Measurements from ENCODE around the gene ZSCAN21. TPM values are rescaled to one million over a fixed set of nuclear protein-coding genes. Genes with fewer than 3 reads are reported as not detected.
"Not testable (repeated sequence)": the region's sequence is repeated elsewhere in the genome, so short reads cannot be mapped to it uniquely, and the experiment has no call there.

ZSCAN21 gene
- total RNA-seq, 2 donors from 2014 or later: 6.7 to 7.1 TPM

DNA sequence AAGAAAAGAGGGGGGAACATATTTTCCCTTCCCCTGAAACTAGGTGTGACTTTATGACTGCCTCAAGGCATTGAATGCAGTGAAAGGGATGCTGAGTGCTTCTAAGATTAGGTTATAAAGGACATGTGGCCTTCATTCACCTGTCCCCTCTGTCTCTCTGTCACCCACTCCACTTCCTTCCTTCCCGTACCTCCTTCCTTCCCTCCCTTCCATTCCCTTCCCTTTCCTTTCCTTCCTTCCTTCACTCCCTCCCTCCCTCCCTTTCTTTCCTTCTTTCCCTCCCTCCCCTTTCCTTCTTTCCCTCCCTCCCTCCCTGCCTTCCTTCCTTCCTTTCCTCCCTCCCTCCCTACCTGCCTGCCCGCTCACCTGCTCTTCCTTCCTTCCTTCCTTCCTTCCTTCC, 38.7 kb upstream of the ZSCAN21 start:
- peaks cover 0 to 4% of the 10 kb centered on the region in 2 donors for H3K4me1 ChIP-seq
- TF ChIP-seq, protein P1, sequence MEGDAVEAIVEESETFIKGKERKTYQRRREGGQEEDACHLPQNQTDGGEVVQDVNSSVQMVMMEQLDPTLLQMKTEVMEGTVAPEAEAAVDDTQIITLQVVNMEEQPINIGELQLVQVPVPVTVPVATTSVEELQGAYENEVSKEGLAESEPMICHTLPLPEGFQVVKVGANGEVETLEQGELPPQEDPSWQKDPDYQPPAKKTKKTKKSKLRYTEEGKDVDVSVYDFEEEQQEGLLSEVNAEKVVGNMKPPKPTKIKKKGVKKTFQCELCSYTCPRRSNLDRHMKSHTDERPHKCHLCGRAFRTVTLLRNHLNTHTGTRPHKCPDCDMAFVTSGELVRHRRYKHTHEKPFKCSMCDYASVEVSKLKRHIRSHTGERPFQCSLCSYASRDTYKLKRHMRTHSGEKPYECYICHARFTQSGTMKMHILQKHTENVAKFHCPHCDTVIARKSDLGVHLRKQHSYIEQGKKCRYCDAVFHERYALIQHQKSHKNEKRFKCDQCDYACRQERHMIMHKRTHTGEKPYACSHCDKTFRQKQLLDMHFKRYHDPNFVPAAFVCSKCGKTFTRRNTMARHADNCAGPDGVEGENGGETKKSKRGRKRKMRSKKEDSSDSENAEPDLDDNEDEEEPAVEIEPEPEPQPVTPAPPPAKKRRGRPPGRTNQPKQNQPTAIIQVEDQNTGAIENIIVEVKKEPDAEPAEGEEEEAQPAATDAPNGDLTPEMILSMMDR (IDR thresholded peaks at IDR 0.05): no peak

DNA sequence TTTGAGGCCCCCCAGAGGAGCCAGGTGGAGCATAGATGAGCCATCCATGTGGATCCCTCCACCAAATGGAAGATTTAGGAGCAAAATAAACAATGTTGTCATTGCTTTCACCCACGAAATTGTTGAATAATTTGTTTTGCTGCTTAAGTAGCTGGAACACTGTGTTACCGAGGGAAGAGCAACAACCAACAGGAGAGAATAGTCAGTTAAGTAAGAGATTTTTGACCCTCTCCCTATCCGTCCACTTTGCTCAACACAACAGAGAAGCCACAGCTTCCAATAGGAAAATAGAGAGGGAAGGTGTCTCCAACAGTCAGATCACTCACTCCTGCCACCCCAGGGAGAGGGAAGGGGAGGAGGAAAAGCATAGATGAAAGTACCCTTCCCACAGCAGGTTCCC, 38.1 kb upstream of the ZSCAN21 start:
- H3K9me3 ChIP-seq: no peaks in the 10 kb centered on the region
- TF ChIP-seq, protein P1 (IDR thresholded peaks at IDR 0.05): no peak
- peaks cover 0 to 9% of the 10 kb centered on the region in 2 donors for H3K4me1 ChIP-seq
- no peak overlapping the region for H3K4me3 ChIP-seq
- H3K36me3 ChIP-seq: peaks cover 3% of the 10 kb centered on the region
- no peak for DNase-seq (ENCODE audit: low spot score)
- no peaks in the 10 kb centered on the region for H3K27me3 ChIP-seq
- H3K27ac ChIP-seq: no peak overlapping the region

More for the DNA sequence above, 38.7 kb upstream of the ZSCAN21 start:
- H3K27ac ChIP-seq: no peak overlapping the region
- H3K9me3 ChIP-seq: no peaks in the 10 kb centered on the region
- H3K27me3 ChIP-seq: no peaks in the 10 kb centered on the region
- H3K36me3 ChIP-seq: peaks cover 3% of the 10 kb centered on the region
- DNase-seq (ENCODE audit: low spot score): no peak
- H3K4me3 ChIP-seq: no peak overlapping the region

DNA sequence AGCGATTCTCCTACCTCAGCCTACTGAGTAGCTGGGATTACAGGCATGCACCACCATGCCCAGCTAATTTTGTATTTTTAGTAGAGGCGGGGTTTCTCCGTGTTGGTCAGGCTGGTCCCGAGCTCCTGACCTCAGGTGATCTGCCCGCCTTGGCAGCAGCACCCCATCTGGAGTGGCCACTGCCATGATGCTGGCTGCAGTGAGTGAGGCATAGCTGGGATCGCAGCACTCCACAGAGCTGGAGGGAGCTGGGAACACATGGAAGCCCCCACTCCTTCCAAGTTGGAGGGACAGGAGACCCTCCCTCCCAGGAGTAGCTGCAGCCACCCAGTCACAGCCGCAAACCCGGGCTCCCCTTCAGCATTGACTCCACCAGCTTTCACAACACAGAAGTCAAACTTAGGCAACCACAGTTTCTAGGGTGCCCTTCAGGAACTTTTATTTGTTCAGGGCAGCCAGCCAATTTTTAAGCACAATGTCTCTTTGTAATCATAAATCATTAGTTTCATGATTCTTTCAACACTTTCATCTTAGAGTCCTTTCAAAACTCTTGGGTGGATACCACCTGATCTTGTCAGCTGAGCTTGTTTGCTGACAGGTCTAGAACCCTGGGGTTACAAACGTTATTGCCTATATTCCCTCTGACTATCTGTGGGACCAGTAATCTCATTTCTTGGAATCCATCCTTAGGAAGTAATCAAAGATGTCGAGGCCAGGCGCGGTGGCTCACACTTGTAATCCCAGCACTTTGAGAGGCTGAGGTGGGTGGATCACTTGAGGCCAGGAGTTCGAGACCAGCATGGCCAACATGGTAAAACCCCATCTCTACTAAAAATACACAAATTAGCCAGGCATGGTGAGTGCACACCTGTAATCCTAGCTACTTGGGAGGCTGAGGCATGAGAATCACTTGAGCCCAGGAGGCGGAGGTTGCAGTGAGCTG, 36.9 kb upstream of the ZSCAN21 start:
- H3K36me3 ChIP-seq; H3K9me3 ChIP-seq; H3K27ac ChIP-seq; H3K27me3 ChIP-seq; H3K4me3 ChIP-seq; DNase-seq (ENCODE audit: low spot score): not testable (repeated sequence)
- peaks cover 0 to 20% of the 10 kb centered on the region in 2 donors for H3K4me1 ChIP-seq

DNA sequence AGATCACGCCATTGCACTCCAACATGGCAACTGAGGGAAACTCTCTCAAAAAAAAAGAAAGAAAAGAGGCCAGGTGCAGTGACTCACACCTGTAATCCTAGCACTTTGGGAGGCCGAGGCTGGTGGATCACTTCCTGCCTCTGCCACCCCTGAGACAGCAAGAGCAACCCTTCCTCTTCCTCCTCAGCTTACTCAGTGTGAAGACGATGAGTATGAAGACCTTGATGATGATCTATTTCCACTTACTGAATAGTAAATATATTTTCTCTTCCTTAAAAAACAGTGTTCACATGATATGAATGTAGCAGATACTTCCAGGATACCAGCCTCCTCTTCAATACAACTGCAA, 36.3 kb upstream of the ZSCAN21 start:
- TF ChIP-seq, protein P1 (IDR thresholded peaks at IDR 0.05): no peak
- no peak overlapping the region for H3K27ac ChIP-seq
- peaks cover 3% of the 10 kb centered on the region for H3K36me3 ChIP-seq
- DNase-seq (ENCODE audit: low spot score): no peak
- no peak overlapping the region for H3K4me3 ChIP-seq
- no peaks in the 10 kb centered on the region for H3K9me3 ChIP-seq
- peaks cover 0 to 24% of the 10 kb centered on the region in 2 donors for H3K4me1 ChIP-seq
- no peaks in the 10 kb centered on the region for H3K27me3 ChIP-seq

DNA sequence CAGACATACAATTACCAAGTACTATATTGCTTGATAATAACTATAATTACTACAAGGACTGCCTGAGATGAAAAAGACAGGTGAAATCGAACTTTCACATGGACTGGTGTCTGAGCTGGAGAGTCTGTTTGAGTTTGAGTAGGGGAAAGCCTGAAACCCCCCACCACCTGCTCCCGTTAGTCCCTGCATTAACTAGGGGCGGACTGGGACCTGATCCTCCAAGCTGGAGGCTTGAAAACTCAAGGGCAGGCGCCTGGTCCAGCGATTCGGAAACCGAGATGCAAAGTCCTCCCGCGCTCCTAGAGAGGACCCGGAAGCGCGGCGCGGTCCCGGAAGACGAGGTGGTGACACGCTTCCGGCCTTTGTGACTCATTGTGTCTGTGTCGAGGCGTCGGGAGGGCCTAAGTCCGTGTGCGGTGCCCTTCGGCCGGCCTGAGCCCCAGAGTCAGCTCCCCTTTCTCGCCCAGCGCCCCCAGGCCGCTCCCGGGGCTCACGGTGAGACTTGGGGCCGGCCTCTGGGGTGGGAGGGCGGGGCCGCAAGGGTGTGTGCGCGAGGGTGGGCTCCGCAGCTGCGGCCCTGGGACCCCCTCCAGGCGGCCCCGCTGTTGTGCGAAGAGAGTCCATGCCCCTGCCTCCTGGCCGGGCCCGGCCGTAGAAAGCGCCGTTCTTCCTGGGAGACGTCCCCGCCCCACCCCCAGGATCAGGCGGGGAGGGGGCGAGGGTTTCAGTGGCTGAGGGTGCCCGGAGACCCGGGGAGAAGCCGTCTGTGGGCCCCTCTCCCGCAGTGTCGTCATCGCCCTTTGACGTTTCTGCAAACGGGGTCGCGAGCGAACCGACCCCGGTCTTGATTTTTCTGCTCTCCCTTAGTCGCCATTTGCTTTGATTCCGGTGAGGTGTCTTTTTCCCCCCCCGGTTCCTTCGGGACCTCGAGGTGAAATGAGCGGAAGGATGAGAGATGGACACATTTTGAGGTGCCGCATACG, 34.1 kb upstream of the ZSCAN21 start, which contains the start of gene ZKSCAN1:
Gene ZKSCAN1, plus strand, starts transcription at position 365 of the 983 bp plus-strand sequence. CDS start 7,911 bp downstream, outside the sequence.
- Histone ChIP-seq H3K27ac (peak within 1 kb of the TSS; percentile 98 to 99), H3K4me1 (peaks cover 0 to 34% of the 10 kb centered on the region in 2 donors), H3K4me3 (peak within 1 kb of the TSS; percentile 96 to 100), H3K36me3 (peaks cover 3% of the 10 kb centered on the region), H3K9me3 (no peaks in the 10 kb centered on the region), H3K27me3 (no peaks in the 10 kb centered on the region)
- TF ChIP-seq, protein P1 (IDR thresholded peaks at IDR 0.05): no peak
- peak; percentile 92 for DNase-seq (ENCODE audit: low spot score)

Measured in right atrium auricular region (tissue), 2 donors.